K562 (cell line): ENCODE results near the gene CTDSPL. TPM values are rescaled to one million over a fixed set of nuclear protein-coding genes. Genes with fewer than 3 reads are reported as not detected.
A peak's percentile ranks its signal among the peaks of the same experiment; 100 is the strongest.

Experiments used
- CBX1 ChIP-seq: sonication (generic); IDR thresholded peaks from 2 replicates; pipeline ENCODE4 v1.6.1; 2016; ENCODE audit warnings: antibody characterized with exemption, low read depth, mild to moderate bottlenecking
- L3MBTL2 ChIP-seq: fragments of 450-650 bp; IDR thresholded peaks from 2 replicates; pipeline ENCODE4 v1.6.1; 2016; ENCODE audit warnings: mild to moderate bottlenecking, moderate library complexity
- NR1H2 ChIP-seq: sonication (generic); formaldehyde crosslinking; IDR thresholded peaks from 2 replicates; pipeline ENCODE4 v1.4.0; 2020; ENCODE audit warnings: mild to moderate bottlenecking, missing genetic modification reagents
- RBM25 ChIP-seq: fragments of 200-400 bp; formaldehyde crosslinking; IDR thresholded peaks from 2 replicates; pipeline ENCODE4 v1.6.1; 2018; ENCODE audit warnings: low read length, low read depth, moderate library complexity; ENCODE audit not compliant: severe bottlenecking
- TEAD2 ChIP-seq: fragments of 450-650 bp; IDR thresholded peaks from 2 replicates; pipeline ENCODE4 v1.6.1; 2016; ENCODE audit warnings: missing genetic modification characterization, control low read depth, missing compliant biosample characterization
- polyA plus RNA-seq, 8 experiments: library from polyadenylated mRNA; depleted of rRNA in 4 of 8; stranded (reverse) in 5 of 8; unstranded in 3 of 8; fragments of >200 nt; fragmentation: Nextera tagmentation in 2 of 8; fragmentation: Illumina TruSeq in 1 of 8; extraction: Ambion mirVana in 2 of 8; extraction: Trizol in 1 of 8; gene quantifications; 2 replicates each; pipeline versions ENCODE4 v1.2.1 to v1.2.3, GENCODE V29; 2011 to 2014; ENCODE audit warnings: inconsistent platforms in 1 of 8, missing spikeins in 1 of 8
- total RNA-seq, 7 experiments: library from RNA; depleted of rRNA in 6 of 7; stranded (reverse); fragments of >200 nt in 6 of 7; fragmentation: Illumina TruSeq in 2 of 7; extraction: Trizol in 2 of 7; gene quantifications; 2 replicates each; pipeline versions ENCODE4 v1.2.1 to v1.2.3, GENCODE V29; 2011 to 2021; ENCODE audit warnings: low replicate concordance in 1 of 7
- TF ChIP-seq, protein P1 (sequence below): fragments of 200-600 bp; sonication (generic); IDR thresholded peaks from one replicate; pipeline ENCODE4 v1.6.1; 2012; ENCODE audit warnings: mild to moderate bottlenecking, low read depth, low read length, inconsistent platforms
- TF ChIP-seq, protein P2 (sequence below), 2 experiments: fragments of 450-650 bp; IDR thresholded peaks; 2 replicates each; pipeline ENCODE4 v1.6.1; 2016; ENCODE audit warnings: mild to moderate bottlenecking in 2 of 2, borderline replicate concordance in 1 of 2, low read depth in 1 of 2, moderate library complexity in 1 of 2

CTDSPL gene
- total and polyA plus RNA-seq, 9 of the 15 experiments (the other 6 are each of a cell fraction or from before 2014, with no cell fraction given): 5.1 to 19.3 (median 11.3) TPM

DNA sequence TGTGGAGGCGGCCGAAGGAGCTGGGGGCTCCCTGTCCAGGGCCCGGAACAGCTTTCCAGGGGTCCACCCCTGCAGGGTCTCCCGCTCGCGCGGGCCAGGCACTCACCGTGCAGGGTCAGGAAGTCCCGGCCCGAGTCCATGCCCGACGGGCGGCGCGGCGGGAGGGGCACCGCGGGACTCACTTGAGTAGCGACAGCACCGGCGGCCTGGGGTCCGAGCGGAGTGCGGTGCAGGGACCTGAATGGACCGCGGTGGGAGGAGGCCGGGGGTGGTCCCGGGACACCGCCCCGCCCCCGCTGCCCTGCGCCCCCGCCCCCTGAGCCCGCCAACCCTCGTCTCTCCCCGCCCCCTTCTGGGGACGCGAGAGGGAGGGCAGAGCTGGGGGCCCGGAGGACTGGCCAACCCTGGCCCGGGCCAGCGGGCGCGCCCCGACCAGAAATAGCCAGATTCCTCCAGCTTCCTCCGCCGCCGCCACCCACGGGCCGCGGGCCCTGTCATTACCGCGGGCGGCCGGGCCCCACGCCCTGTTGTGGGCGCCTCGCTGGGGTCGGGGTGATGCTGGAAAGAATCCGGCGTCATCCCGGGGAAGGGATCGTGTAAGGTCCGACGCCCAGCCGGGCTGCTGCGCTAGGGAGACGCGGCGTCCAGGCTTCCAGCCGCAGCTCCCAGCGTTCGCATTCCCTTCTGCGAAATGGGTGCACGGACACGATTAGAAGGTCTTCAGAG, 167.9 kb downstream of the CTDSPL start, which contains the start of gene PLCD1 (continued):
- no peak for TF ChIP-seq NR1H2
- TF ChIP-seq TEAD2: no peak
- no peak for TF ChIP-seq L3MBTL2
- TF ChIP-seq CBX1: 0 out of 2 replicates have a peak, but pooled peaks have one; percentile 35
- TF ChIP-seq RBM25: peak; percentile 59
- TF ChIP-seq, protein P1, sequence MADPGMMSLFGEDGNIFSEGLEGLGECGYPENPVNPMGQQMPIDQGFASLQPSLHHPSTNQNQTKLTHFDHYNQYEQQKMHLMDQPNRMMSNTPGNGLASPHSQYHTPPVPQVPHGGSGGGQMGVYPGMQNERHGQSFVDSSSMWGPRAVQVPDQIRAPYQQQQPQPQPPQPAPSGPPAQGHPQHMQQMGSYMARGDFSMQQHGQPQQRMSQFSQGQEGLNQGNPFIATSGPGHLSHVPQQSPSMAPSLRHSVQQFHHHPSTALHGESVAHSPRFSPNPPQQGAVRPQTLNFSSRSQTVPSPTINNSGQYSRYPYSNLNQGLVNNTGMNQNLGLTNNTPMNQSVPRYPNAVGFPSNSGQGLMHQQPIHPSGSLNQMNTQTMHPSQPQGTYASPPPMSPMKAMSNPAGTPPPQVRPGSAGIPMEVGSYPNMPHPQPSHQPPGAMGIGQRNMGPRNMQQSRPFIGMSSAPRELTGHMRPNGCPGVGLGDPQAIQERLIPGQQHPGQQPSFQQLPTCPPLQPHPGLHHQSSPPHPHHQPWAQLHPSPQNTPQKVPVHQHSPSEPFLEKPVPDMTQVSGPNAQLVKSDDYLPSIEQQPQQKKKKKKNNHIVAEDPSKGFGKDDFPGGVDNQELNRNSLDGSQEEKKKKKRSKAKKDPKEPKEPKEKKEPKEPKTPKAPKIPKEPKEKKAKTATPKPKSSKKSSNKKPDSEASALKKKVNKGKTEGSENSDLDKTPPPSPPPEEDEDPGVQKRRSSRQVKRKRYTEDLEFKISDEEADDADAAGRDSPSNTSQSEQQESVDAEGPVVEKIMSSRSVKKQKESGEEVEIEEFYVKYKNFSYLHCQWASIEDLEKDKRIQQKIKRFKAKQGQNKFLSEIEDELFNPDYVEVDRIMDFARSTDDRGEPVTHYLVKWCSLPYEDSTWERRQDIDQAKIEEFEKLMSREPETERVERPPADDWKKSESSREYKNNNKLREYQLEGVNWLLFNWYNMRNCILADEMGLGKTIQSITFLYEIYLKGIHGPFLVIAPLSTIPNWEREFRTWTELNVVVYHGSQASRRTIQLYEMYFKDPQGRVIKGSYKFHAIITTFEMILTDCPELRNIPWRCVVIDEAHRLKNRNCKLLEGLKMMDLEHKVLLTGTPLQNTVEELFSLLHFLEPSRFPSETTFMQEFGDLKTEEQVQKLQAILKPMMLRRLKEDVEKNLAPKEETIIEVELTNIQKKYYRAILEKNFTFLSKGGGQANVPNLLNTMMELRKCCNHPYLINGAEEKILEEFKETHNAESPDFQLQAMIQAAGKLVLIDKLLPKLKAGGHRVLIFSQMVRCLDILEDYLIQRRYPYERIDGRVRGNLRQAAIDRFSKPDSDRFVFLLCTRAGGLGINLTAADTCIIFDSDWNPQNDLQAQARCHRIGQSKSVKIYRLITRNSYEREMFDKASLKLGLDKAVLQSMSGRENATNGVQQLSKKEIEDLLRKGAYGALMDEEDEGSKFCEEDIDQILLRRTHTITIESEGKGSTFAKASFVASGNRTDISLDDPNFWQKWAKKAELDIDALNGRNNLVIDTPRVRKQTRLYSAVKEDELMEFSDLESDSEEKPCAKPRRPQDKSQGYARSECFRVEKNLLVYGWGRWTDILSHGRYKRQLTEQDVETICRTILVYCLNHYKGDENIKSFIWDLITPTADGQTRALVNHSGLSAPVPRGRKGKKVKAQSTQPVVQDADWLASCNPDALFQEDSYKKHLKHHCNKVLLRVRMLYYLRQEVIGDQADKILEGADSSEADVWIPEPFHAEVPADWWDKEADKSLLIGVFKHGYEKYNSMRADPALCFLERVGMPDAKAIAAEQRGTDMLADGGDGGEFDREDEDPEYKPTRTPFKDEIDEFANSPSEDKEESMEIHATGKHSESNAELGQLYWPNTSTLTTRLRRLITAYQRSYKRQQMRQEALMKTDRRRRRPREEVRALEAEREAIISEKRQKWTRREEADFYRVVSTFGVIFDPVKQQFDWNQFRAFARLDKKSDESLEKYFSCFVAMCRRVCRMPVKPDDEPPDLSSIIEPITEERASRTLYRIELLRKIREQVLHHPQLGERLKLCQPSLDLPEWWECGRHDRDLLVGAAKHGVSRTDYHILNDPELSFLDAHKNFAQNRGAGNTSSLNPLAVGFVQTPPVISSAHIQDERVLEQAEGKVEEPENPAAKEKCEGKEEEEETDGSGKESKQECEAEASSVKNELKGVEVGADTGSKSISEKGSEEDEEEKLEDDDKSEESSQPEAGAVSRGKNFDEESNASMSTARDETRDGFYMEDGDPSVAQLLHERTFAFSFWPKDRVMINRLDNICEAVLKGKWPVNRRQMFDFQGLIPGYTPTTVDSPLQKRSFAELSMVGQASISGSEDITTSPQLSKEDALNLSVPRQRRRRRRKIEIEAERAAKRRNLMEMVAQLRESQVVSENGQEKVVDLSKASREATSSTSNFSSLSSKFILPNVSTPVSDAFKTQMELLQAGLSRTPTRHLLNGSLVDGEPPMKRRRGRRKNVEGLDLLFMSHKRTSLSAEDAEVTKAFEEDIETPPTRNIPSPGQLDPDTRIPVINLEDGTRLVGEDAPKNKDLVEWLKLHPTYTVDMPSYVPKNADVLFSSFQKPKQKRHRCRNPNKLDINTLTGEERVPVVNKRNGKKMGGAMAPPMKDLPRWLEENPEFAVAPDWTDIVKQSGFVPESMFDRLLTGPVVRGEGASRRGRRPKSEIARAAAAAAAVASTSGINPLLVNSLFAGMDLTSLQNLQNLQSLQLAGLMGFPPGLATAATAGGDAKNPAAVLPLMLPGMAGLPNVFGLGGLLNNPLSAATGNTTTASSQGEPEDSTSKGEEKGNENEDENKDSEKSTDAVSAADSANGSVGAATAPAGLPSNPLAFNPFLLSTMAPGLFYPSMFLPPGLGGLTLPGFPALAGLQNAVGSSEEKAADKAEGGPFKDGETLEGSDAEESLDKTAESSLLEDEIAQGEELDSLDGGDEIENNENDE: no peak
- TF ChIP-seq, protein P2, sequence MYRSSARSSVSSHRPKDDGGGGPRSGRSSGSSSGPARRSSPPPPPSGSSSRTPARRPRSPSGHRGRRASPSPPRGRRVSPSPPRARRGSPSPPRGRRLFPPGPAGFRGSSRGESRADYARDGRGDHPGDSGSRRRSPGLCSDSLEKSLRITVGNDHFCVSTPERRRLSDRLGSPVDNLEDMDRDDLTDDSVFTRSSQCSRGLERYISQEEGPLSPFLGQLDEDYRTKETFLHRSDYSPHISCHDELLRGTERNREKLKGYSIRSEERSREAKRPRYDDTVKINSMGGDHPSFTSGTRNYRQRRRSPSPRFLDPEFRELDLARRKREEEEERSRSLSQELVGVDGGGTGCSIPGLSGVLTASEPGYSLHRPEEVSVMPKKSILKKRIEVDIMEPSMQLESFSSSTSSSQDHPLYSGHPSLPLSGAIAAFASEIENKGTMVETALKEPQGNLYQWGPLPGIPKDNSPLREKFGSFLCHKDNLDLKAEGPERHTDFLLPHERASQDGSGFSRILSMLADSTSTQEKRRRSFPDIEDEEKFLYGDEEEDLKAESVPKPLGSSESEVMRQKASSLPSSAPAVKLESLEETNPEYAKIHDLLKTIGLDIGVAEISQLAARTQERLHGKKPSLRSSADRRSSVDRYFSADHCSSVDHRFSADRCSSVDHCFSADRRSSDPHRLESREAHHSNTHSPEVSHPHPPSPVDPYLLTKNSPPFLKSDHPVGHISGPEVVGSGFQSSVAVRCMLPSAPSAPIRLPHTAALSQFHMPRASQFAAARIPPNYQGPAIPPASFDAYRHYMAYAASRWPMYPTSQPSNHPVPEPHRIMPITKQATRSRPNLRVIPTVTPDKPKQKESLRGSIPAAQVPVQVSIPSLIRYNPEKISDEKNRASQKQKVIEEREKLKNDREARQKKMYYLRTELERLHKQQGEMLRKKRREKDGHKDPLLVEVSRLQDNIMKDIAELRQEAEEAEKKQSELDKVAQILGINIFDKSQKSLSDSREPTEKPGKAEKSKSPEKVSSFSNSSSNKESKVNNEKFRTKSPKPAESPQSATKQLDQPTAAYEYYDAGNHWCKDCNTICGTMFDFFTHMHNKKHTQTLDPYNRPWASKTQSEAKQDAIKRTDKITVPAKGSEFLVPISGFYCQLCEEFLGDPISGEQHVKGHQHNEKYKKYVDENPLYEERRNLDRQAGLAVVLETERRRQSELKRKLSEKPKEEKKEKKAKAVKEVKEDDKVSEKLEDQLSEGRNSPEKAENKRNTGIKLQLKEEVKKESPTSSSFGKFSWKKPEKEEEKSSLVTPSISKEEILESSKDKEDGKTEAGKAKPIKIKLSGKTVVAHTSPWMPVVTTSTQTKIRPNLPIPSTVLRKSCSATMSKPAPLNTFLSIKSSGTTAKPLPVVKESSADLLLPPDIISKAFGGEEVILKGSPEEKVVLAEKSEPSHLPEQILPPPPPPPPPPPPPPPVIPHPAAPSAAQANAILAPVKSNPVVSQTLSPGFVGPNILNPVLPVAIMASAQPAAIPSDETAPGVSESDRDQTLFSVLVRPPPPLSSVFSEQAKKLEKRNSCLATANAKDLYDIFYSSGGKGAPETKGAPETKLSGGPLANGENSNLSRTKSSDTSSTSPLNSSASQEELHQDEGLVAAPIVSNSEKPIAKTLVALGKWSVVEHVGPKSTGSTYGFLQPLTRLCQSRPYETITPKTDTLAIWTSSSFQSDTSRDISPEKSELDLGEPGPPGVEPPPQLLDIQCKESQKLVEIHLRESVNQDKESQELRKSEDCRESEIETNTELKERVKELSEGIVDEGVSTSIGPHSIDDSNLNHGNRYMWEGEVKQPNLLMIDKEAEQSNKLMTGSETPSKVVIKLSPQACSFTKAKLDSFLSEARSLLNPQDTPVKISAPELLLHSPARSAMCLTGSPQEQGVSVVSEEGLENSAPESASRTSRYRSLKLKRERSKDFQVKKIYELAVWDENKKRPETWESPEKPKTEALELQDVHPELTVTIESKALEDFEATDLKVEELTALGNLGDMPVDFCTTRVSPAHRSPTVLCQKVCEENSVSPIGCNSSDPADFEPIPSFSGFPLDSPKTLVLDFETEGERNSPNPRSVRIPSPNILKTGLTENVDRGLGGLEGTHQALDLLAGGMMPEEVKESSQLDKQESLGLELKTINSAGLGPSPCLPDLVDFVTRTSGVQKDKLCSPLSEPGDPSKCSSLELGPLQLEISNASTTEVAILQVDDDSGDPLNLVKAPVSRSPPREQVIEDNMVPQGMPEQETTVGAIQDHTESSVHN (IDR thresholded peaks at IDR 0.05; ENCODE audit: borderline replicate concordance in 1 of 2, low read depth in 1 of 2): no peak
